Measurements from ENCODE around the gene CLDN19.
A peak's percentile ranks its signal among the peaks of the same experiment; 100 is the strongest.

CLDN19 gene

DNA sequence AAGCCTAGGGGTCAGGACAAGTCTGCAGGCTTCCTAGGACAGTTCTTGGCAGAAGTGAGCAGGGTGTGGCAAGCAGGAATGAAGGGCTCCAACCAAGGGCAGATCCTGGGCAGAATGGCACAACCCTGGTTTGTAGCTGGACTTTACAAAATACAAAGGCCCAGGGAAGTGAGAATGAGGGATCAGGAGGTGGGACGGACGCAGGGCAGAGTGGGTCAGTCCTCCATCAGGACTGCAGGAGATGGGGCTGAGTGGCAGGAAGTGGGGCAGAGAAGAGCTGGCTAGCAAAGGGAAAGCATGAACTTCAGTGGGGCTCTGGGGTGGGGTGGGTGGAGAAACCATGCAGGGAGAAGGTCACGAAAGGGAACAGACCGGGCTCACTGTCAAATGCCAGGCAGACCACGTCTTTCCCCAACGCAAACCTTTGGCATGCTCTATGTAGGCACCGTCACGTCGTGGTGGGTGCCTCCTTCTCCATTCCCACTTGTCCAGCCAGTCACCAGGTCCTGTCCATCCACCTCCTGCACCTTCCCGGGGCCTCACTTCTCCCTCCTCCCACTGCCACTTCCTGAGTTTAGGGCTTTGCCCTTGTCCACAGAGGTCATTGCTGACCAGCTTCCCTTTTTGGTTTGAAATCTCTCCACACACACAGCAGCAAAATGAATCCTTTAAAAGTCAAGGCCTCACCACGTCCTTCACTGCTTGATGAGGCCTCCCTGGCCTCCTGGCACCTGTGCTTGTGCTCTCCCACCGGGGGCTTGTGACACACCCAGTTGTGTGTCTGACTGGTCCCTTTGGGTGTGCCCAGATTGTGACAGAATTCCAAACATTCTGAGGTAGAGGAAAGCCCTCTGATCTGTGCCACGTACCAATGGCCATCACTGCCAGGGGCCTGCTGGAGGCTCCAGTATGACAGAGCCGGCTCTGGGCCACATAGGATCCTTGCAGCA, 8.7 kb upstream of the CLDN19 start:
- no peak for ATAC-seq (ENCODE audit: low read depth)

DNA sequence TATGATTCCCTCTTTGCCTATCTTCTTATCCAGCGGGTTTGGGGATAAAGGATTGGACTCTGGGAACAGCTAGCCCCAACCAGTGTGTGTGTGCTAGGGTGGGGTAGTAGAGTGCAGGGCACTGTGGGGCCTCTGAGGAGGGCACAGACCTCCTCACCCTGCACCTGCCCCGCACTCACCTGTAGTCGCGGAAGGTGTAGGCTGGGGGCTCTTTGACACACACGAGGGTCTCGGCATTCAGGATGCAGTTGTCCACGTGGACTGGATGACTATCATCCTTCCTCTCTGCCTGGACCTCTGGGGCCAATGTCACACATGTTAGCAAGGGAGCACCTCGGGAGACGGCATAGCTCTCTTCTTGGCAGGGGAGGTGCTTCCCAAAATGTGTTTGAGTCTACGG, 8.0 kb upstream of the CLDN19 start:
- Histone ChIP-seq H3K27me3 (ENCODE audit: insufficient read depth, poor library complexity, severe bottlenecking) (no peaks in the 10 kb centered on the region), H3K36me3 (ENCODE audit: low read depth) (peaks cover 22% of the 10 kb centered on the region), H3K27ac (ENCODE audit: poor library complexity, severe bottlenecking) (no peak overlapping the region), H3K9me3 (ENCODE audit: severe bottlenecking) (no peaks in the 10 kb centered on the region), H3K4me1 (ENCODE audit: insufficient read depth, poor library complexity, severe bottlenecking) (peaks cover 6% of the 10 kb centered on the region), H3K4me3 (ENCODE audit: severe bottlenecking) (no peak overlapping the region)
- DNase-seq (ENCODE audit: low spot score) (no peak), ATAC-seq (ENCODE audit: low read depth) (no peak)
- TF ChIP-seq, protein P1, sequence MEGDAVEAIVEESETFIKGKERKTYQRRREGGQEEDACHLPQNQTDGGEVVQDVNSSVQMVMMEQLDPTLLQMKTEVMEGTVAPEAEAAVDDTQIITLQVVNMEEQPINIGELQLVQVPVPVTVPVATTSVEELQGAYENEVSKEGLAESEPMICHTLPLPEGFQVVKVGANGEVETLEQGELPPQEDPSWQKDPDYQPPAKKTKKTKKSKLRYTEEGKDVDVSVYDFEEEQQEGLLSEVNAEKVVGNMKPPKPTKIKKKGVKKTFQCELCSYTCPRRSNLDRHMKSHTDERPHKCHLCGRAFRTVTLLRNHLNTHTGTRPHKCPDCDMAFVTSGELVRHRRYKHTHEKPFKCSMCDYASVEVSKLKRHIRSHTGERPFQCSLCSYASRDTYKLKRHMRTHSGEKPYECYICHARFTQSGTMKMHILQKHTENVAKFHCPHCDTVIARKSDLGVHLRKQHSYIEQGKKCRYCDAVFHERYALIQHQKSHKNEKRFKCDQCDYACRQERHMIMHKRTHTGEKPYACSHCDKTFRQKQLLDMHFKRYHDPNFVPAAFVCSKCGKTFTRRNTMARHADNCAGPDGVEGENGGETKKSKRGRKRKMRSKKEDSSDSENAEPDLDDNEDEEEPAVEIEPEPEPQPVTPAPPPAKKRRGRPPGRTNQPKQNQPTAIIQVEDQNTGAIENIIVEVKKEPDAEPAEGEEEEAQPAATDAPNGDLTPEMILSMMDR (IDR thresholded peaks at IDR 0.05; ENCODE audit: poor library complexity, severe bottlenecking) = no peak

More for the DNA sequence above, 8.7 kb upstream of the CLDN19 start:
- Histone ChIP-seq H3K9me3 (ENCODE audit: severe bottlenecking) (no peaks in the 10 kb centered on the region), H3K36me3 (ENCODE audit: low read depth) (peaks cover 28% of the 10 kb centered on the region), H3K4me1 (ENCODE audit: insufficient read depth, poor library complexity, severe bottlenecking) (peaks cover under 1% of the 10 kb centered on the region), H3K27me3 (ENCODE audit: insufficient read depth, poor library complexity, severe bottlenecking) (no peaks in the 10 kb centered on the region), H3K4me3 (ENCODE audit: severe bottlenecking) (no peak overlapping the region), H3K27ac (ENCODE audit: poor library complexity, severe bottlenecking) (no peak overlapping the region)
- TF ChIP-seq, protein P1 (IDR thresholded peaks at IDR 0.05; ENCODE audit: poor library complexity, severe bottlenecking) = no peak
- no peak for DNase-seq (ENCODE audit: low spot score)

DNA sequence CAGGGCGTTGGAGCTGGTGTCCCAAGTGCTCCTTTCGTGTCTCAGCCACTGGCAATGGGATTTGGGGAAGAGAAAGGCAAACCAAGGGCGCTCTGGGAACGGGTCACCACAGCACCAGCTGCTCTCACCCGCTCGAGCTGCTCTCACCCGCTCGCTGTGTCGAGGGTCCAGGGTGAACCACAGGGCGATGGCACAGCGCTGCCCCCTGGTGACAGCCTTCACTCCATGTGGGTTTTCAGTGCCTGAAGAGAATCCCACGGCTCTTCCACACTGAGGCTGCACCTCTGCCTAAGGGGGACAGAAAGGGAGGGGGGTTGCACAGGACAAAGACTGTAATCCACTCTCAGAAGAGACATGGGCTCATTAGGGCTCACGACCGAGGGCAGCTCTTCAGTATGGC, 7.1 kb upstream of the CLDN19 start:
- TF ChIP-seq, protein P1 (IDR thresholded peaks at IDR 0.05; ENCODE audit: poor library complexity, severe bottlenecking) = peak; percentile 48
- Histone ChIP-seq H3K4me3 (ENCODE audit: severe bottlenecking) (no peak overlapping the region), H3K36me3 (ENCODE audit: low read depth) (peaks cover 13% of the 10 kb centered on the region), H3K27ac (ENCODE audit: poor library complexity, severe bottlenecking) (no peak overlapping the region), H3K27me3 (ENCODE audit: insufficient read depth, poor library complexity, severe bottlenecking) (no peaks in the 10 kb centered on the region), H3K4me1 (ENCODE audit: insufficient read depth, poor library complexity, severe bottlenecking) (peaks cover 12% of the 10 kb centered on the region), H3K9me3 (ENCODE audit: severe bottlenecking) (no peaks in the 10 kb centered on the region)
- DNase-seq (ENCODE audit: low spot score) (no peak), ATAC-seq (ENCODE audit: low read depth) (no peak)

DNA sequence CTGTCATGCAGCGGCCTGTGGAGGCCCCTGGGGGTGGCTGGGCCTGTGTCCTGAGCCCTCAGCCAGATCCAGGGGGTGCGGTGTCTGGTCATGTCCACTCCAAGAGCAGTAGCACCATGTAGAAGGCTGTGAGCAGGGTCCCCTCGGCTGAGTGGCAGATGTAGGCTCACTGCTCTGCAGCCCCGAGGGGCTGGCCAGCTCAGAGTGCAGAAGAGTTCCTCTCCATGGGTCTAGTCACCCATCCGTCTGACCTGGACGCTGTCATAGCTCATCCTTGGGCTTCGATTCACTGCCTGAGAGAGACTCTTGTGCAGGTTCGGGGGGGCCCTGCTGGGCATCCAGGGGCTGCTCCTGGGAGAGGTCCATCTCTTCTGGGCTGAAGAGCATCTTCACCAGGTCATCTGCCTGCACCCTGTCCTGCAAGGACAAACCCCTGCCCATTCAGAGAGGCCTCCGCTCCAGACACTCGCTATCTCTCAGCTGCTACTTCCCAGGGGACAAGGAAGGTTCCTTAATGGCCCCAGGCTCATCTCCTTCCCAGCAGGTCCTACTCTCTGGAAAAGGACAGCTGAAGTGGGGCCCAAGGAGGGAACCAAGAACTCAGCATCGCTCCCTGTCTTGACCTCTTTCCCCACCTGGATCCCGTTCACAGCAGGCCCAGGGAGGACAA, 6.5 kb upstream of the CLDN19 start:
- H3K36me3 ChIP-seq (ENCODE audit: low read depth) = peaks cover 7% of the 10 kb centered on the region
- ATAC-seq (ENCODE audit: low read depth) (no peak), DNase-seq (ENCODE audit: low spot score) (no peak)
- TF ChIP-seq, protein P1 (IDR thresholded peaks at IDR 0.05; ENCODE audit: poor library complexity, severe bottlenecking) = no peak
- peaks cover 12% of the 10 kb centered on the region for H3K4me1 ChIP-seq (ENCODE audit: insufficient read depth, poor library complexity, severe bottlenecking)
- no peaks in the 10 kb centered on the region for H3K27me3 ChIP-seq (ENCODE audit: insufficient read depth, poor library complexity, severe bottlenecking)
- no peak overlapping the region for H3K4me3 ChIP-seq (ENCODE audit: severe bottlenecking)
- H3K27ac ChIP-seq (ENCODE audit: poor library complexity, severe bottlenecking) = no peak overlapping the region
- H3K9me3 ChIP-seq (ENCODE audit: severe bottlenecking) = no peaks in the 10 kb centered on the region
